ENCODE data around the gene ATAT1.

The ATAT1 gene

DNA sequence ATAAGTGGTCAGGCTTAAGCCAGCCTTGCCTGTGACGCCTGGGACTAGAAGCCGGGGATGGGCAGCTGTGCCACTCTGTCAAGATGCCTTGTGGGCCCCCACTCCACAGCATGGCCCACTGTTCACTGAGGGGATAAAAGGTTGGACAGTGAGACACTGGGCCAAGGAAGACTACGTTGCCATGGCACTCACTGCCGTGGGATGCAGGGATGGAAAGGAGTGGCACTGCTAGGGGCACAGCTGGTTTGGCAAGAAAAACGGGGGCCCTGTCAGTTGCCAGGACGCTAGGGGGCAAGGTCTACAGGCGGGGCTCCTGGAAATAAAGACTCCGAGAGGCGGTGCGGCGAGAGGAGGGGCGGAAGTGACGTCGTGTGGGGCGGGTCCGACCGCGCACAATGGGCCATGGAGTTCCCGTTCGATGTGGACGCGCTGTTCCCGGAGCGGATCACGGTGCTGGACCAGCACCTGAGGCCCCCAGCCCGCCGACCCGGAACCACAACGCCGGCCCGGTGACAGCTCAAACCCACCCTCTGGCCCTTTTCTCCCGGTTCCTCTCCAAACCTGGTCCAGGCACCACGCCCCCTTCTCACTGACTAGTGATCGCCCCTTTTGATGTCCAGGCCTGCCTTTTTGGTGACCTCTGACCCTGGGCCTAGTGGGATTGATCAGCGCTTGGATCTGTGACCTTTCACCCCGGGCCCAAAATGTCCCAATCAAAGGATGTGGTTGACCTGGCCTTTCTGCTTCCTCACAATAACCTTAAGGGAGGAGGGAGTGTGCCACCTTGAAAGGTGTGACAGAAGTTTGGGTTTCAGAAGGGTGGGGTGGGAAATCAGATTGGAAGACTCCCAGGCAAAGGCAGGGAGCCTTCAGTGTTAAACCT, at the start of gene ATAT1:
Gene ATAT1, plus strand, starts transcription at position 391 of the 883 bp plus-strand sequence.
- peak; percentile 82 for DNase-seq (ENCODE audit: low read depth)

DNA sequence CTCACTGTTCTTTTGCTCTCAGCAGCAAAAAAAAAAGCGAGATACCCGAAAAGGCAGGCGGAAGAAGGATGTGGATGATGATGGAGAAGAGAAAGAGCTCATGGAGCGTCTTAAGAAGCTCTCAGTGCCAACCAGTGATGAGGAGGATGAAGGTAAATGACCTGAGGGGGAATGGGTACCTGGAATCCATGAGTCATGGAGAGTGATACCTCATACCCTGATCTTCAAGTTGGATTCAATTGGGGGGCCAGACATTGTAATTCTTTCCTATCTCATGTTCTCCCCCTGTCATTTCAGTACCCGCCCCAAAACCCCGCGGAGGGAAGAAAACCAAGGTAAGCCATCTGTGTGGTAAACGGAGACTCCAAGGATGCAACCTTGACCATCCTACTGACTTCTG, 48.6 kb upstream of the ATAT1 start:
- DNase-seq (ENCODE audit: low read depth): no peak

DNA sequence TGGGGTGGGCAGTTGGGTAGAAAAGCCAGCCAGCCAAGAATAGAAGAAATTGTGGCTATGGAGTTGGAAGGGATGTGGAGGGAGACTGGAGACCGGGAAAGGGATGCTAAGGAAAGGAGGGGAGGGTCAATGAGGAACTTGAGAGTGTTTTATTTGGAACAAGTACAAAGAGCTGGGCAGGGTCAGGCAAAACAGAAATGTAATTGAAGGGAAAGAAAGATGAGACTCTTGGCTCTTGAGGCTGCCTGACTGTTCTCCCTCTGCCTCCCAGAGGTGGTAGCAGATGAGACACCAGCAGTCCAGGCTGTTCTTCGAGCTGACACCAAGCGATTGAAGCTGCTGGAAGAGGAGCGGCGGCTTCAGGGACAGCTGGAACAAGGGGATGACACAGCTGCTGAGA, 42.8 kb upstream of the ATAT1 start:
- no peak for DNase-seq (ENCODE audit: low read depth)

DNA sequence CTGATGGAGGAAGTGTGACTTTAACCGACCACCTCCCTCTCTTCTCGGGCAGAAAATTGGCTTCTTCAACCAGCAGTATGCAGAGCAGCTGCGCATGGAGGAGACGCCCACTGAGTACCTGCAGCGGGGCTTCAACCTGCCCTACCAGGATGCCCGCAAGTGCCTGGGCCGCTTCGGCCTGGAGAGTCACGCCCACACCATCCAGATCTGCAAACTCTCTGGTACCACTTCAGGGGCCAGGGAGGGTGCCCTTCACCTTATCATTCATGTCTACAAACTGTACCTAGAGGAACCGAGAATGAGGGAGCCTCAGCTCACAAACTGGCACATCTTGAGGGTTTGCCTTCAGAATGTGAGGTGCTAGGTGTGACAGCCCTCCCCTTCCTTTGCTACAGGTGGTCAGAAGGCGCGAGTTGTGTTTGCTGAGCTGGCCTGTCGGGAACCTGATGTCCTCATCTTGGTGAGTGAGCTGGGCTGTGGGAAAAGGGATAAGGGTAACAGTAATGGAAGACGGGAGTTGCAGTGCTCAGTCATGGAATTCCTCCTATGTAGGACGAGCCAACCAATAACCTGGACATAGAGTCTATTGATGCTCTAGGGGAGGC, 36.8 kb upstream of the ATAT1 start:
- DNase-seq (ENCODE audit: low read depth): no peak

DNA sequence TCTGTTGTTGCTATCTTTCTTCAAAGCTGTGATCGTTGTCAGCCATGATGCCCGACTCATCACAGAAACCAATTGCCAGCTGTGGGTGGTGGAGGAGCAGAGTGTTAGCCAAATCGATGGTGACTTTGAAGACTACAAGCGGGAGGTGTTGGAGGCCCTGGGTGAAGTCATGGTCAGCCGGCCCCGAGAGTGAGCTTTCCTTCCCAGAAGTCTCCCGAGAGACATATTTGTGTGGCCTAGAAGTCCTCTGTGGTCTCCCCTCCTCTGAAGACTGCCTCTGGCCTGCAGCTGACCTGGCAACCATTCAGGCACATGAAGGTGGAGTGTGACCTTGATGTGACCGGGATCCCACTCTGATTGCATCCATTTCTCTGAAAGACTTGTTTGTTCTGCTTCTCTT, 36.2 kb upstream of the ATAT1 start:
- no peak for DNase-seq (ENCODE audit: low read depth)

DNA sequence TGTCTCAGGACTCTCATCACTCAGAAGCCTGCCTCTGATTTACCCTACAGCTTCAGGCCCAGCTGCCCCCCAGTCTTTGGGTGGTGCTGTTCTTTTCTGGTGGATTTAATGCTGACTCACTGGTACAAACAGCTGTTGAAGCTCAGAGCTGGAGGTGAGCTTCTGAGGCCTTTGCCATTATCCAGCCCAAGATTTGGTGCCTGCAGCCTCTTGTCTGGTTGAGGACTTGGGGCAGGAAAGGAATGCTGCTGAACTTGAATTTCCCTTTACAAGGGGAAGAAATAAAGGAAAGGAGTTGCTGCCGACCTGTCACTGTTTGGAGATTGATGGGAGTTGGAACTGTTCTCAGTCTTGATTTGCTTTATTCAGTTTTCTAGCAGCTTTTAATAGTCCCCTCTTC, 35.7 kb upstream of the ATAT1 start:
- DNase-seq (ENCODE audit: low read depth): no peak

DNA sequence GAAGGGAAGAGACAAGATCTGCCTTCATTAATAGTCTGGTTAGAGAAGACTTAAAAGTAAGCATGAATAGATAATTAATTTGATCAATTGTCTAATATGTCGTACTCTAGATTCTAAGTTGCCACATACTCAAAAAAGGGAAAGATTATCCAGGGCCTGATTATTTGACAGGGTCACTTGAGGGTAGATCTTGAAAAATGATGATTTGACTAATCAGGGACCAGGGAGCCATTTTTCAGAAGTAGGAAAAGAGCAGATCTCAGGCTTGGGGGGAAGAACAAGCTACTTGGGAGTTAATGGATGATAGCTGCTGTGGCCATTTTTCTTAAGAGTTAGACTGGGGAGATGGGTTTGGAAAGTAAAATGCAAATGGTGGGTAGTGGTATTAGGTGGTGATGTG, 34.4 kb upstream of the ATAT1 start:
- no peak for DNase-seq (ENCODE audit: low read depth)

DNA sequence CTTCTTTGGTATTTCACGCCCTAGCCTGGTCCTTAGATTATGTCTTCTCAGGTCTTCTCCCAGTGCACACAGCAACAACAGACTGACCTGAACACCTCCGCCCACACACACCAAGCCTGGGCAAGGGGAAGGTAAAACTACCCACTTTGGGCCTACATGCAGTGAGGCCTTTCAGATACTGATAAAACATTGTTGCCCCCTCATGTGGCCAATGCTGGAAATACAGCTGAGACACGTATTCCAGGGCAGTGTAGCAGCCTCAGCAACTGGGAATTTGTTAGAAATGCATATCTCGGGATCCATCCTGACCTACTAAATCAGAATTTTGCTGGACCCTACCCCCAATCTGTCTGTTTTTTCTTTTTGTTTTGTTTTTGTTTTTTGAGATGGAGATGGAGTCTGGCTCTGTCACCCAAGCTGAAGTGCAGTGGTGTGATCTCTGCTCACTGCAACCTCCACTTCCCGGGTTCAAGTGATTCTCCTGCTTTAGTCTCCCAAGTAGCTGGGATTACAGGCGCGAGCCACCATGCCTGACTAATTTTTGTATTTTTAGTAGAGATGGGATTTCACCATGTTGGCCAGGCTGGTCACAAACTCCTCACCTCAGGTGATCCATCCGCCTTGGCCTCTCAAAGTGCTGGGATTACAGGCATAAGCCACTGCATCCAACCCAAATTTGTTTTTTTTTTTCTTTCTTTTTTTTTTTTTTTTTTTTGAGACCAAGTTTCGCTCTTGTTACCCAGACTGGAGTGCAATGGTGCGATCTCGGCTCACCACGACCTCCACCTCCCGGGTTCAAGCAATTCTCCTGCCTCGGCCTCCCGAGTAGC, 29.1 kb upstream of the ATAT1 start:
- peak; percentile 80 for DNase-seq (ENCODE audit: low read depth)

DNA sequence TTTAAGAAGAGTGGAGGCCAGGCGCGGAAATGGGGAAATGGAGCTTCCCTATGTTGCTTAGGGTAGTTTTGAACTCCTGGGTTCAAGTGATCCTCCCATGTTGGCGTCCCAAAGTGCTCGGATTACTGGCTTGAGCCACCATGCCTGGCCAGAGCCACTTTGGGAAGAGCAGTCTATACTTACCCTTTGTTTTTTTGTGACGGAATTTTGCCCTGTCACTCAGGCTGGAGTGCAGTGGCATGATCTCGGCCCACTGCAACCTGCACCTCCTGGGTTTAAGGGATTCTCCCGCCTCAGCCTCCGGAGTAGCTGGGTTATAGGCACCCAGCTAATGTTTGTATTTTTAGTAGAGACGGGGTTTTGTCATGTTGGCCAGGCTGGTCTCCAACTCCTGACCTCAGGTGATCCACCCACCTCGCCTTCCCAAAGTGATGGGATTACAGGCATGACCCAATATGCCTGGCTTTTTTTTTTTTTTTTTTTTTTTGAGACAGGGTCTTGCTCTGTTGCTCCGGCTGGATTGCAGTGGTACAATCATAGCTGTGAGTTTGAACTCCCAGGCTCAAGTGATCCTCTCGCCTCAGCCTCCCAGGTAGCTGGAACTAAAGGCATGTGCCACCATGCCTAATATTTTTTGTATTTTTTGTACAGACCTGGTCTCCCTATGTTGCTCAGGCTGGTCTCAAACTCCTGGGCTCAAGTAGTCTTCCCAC, 27.6 kb upstream of the ATAT1 start:
- DNase-seq (ENCODE audit: low read depth): no peak

DNA sequence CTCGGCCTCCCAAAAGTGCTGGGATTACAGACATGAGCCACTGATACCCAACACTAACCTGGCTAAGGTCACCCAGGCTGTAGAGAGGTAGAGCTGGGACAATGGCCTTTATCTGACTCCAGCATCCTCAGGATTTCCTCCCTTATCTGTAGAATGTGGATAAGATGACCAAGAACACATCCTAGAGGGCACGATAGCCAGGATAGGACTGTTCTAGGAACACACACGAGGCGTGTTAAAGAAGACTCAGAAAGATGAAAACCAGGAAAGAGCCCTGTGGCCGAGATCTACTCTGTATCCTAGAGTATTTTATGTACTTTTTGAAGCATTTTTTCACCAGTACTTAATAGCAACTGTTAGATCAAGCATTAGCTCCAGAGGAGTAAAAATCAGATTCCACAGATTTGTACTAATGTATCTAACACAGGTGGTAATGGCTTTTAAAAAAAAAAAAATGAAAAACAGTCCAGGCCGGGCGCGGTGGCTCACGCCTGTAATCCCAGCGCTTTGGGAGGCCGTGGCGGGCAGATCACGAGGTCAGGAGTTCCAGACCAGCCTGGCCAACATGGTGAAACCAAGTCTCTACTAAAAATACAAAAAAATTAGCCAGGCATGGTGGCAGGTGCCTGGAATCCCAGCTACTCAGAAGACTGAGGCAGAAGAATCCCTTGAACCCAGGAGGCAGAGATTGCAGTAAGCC, 26.9 kb upstream of the ATAT1 start:
- DNase-seq (ENCODE audit: low read depth): no peak

DNA sequence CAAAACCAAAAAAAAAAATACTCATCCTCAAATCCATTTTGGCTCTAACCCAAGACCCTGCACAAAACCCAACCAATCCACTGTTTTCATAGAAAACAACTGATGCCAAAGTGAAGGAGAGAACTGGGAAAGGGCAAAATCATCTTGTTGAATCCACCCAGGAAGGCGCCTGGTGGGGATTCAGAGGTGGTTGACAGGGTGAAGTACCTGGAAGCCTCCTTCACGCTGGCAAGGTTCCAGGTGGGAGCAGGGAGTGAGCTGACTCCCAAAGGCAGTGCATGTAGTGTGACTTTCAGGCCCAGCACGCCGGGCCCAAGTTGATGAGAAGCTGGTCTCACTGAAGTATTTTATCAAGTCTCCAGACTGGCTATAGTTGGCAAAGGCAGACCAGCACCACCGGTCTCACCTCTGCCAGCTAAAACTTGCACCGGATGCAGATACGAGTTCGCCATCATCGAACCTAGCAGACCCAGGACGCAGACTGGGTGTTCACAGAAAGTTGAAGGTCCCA, 26.2 kb upstream of the ATAT1 start:
- DNase-seq (ENCODE audit: low read depth): no peak

DNA sequence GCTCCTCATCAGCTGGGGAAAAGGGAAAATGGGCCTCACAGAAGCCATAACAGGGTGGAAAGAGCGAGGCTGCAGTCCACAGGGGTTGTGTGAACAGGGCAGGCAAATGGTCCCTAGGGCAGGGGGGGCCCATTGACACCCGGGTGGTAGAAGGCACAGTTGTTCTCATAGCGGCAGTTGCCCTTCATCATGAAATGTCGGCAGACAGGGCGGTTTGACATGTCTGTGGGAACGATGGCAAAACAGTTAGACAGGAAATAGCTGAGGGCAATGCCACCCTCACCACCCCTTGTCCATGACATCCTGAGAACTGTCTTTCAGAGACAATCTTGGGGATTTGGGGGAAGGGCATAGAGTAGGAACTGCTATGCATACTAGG, 25.2 kb upstream of the ATAT1 start:
- no peak for DNase-seq (ENCODE audit: low read depth)

DNA sequence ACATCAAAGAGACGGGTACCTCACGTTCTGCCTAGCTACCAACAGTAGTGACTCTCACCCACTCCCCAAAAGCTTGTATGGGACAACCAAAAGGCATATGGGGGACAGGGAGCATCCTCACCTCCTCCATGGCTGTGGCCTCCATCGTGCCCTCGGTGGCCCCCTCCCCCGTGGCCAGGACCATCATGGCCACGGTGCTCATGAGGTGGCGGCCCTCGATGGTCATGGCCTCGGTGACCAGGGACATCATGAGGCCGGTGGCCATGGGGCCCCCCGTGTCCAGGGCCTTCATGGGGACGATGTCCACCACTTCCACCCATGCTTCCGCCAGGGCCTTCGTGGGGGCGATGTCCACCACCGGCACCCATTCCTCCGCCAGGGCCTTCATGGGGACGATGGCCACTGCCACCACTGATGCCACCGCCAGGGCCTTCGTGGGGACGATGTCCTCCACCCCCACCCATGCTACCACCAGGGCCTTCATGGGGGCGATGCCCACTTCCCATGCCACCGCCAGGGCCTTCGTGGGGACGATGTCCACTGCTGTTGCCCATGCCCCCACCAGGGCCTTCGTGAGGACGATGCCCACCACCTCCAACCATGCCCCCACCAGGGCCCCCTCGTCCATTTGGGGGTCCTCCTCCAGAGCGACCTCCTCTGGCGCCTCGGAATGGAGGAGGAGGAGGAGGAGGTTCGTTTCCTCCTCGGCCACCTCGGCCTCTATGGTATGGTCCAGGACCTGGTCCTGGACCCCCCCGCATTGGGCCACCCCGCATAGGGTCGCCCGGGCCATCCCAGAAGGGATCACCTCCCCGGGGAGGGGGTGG, 24.6 kb upstream of the ATAT1 start:
- no peak for DNase-seq (ENCODE audit: low read depth)

DNA sequence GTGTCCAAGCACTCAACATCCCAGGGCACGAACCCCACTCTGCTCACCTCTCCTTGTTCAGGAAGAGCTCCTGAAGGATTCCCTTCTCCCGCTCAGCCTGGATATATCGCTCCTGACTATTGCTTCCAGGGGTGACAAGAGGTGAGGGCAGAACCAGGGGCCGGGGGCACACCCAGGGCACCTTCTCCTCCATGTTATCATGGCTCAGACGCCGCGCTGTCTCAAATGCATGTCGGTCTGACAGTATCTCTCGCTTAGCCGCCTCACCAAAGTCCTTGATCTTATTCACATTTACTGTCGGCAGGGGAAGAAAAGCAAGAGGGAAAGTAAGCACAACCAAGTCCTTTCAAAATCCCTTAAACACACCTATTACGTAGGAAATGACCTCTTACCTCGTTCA, 22.7 kb upstream of the ATAT1 start:
- no peak for DNase-seq (ENCODE audit: low read depth)

DNA sequence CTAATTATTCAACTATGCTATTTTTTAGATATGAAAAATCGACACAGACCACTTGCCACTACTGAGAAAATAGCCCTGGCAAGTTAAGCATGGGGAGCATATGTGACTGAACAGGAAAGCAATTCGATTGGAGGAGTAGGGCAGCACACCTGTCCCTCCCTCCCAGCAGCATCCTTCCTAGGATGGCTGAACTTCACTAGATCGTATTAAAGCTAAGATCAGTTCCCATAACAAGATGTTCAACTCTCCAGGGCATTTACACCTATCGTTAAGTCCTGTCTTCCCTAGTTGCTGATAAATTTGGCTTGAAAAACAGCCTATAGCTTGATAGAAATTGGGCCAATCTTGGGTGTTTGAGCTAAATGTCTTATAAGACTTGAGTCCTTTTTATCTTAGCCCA, 16.6 kb upstream of the ATAT1 start:
- no peak for DNase-seq (ENCODE audit: low read depth)

DNA sequence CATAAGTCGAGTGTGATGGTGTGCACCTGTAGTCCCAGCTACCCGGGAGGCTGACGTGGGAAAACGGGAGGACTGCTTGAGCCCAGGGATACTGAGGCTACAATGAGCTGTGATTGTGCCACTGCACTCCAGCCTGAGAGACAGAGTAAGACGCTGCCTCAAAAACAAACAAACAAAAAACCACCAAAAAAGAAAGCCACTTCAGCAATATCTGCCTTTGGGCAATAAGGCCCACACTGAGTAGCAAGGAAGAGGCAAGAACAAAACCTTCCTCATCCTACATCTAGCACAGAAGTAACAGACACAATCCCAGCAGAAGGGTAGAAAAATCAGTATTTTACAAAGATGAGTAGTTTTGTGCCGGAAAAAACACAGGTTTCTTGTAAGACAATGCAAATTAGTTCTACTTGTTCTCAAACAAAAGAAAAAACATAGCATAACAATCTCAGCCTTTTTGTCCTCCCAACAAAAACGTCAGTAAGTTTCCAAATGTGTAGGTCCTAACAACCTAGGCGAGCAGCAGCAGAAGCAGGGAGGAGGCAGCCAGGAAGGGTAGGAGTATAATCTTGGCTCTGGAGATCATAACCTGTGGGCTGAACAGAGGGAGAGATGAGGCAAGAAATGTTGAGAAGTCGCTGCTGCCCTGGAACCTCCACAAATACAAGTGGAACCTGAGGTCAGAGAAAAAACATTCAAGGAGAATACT, 15.4 kb upstream of the ATAT1 start:
- DNase-seq (ENCODE audit: low read depth): no peak

DNA sequence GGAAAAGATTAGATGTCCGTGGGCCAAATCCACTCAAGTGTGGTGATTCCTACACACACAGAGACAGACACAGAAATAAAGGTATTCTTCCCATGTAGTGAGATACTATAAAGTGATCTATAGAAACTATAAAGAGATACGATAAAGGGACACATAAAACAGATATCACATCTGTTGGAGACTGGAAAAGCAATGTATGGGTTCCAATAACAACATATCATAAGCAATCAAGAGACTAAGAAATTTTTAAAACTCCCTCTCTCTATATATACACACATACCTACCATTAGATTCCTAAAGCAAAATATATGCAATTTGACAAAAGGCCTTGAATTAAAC, 14.8 kb upstream of the ATAT1 start:
- DNase-seq (ENCODE audit: low read depth): no peak

DNA sequence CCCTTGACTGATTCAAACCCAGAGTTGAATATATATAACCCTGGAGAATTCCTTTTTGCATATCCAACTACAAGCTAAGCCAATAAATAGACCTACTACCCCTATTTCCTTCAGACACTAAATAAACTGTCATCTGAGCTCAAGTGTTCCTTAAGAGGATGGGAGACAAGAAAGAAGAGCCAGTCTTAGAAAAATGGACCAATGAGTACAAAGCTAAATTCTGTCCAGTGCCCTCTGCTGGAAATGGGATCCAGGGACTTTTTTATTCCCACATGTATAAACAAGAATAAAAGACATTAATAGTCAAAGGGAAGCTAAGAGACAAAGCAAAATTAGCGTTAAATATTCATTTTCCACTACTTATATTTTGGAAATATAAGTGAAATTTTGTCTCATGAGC, 14.5 kb upstream of the ATAT1 start:
- no peak for DNase-seq (ENCODE audit: low read depth)

DNA sequence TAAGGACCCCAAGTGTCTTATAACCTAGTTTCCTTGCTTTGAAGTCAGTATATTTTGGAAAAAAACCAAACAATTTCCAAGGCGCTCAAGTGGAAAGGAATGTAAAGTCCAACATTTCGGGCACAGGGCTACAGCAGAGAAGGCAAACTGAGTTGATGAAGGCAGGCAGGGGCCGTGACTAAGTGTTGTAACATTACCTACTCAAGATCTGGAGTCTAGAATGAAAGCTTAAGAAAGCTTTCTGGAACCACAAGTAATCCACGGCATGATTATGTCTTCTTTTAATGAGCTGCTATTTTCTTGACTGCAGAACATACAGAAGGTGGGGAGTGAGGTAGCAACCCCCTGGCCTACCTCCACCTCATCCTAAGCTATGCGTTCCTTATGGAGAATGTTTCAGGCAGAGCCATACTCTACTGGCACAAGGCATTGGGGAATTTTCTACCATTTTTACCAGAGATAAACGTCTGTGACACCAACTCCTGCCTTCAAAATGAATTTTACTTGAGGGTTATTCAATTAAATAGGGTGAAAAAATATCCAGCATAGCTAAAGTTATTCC, 13.9 kb upstream of the ATAT1 start:
- DNase-seq (ENCODE audit: low read depth): no peak

Data from activated T-cell treated with anti-CD3 and anti-CD28 coated beads for 1 hour (primary cell).